Spleen (tissue), 11 donors: ENCODE results near the gene NUDT3. TPM values are rescaled to one million over a fixed set of nuclear protein-coding genes. Genes with fewer than 3 reads are reported as not detected.

Source experiments
- DNase-seq: peaks from one replicate; pipeline ENCODE4 v3.0.0-alpha.2; 2020
- H3K27ac ChIP-seq, 8 donors: fragments of 200-600 bp; sonication (generic) in 7 of 8; 1 replicate in 4 of 8; 2 replicates in 4 of 8; pipeline versions ENCODE4 v1.5.0 to v1.8.0; 2016 to 2021; ENCODE audit warnings: inconsistent platforms in 4 of 8, mild to moderate bottlenecking in 4 of 8, moderate library complexity in 1 of 8
- H3K27me3 ChIP-seq, 7 donors: fragments of 200-600 bp; sonication (generic) in 6 of 7; replicated peaks in 1 of 7; 1 replicate in 4 of 7; 2 replicates in 3 of 7; pipeline versions ENCODE4 v1.5.0 to v1.8.0; 2016 to 2021; ENCODE audit warnings: inconsistent platforms in 3 of 7, mild to moderate bottlenecking in 1 of 7
- H3K36me3 ChIP-seq, 6 donors: fragments of 200-600 bp; sonication (generic) in 5 of 6; 1 replicate in 4 of 6; 2 replicates in 2 of 6; pipeline versions ENCODE4 v1.5.0 to v1.8.0; 2016 to 2021; ENCODE audit warnings: inconsistent platforms in 2 of 6
- H3K4me1 ChIP-seq, 6 donors: fragments of 200-600 bp; sonication (generic) in 5 of 6; 1 replicate in 3 of 6; 2 replicates in 3 of 6; pipeline versions ENCODE4 v1.5.0 to v1.8.0; 2016 to 2021; ENCODE audit warnings: inconsistent platforms in 3 of 6
- H3K4me3 ChIP-seq, 8 donors: fragments of 200-600 bp; sonication (generic) in 7 of 8; 1 replicate in 4 of 8; 2 replicates in 4 of 8; pipeline versions ENCODE4 v1.5.0 to v1.8.0; 2016 to 2021; ENCODE audit warnings: inconsistent platforms in 4 of 8, mild to moderate bottlenecking in 4 of 8, moderate library complexity in 2 of 8
- H3K9me3 ChIP-seq, 8 donors: fragments of 200-600 bp; sonication (generic) in 7 of 8; 1 replicate in 4 of 8; 2 replicates in 4 of 8; pipeline versions ENCODE4 v1.5.0 to v1.8.0; 2016 to 2021; ENCODE audit warnings: inconsistent platforms in 4 of 8
- CTCF ChIP-seq, 11 experiments: fragments of 200-600 bp in 7 of 11; fragments of 450-650 bp in 4 of 11; sonication (generic) in 4 of 11; IDR thresholded peaks in 8 of 11; conservative IDR thresholded peaks in 3 of 11; 1 replicate in 7 of 11; 2 replicates in 4 of 11; pipeline versions ENCODE4 v1.4.0 to v1.8.0; 2016 to 2021; ENCODE audit warnings: antibody characterized with exemption in 11 of 11, inconsistent platforms in 4 of 11, mild to moderate bottlenecking in 1 of 11
- POLR2A ChIP-seq, 3 donors: fragments of 450-650 bp; IDR thresholded peaks; one replicate each; pipeline ENCODE4 v1.5.1; 2017; ENCODE audit warnings: antibody characterized with exemption in 3 of 3, mild to moderate bottlenecking in 1 of 3
- POLR2AphosphoS5 ChIP-seq, 3 donors: sonication (generic); formaldehyde crosslinking; IDR thresholded peaks; one replicate each; pipeline ENCODE4 v1.5.1; 2017; ENCODE audit warnings: antibody characterized with exemption in 3 of 3
- WGBS, 5 donors: extraction: QIAGEN DNeasy Blood & Tissue Kit in 3 of 5; methylation state at CpG; one replicate each; pipeline versions ENCODE4 v1.1.5 to v1.1.7; 2013 to 2018; 5-methylcytosine and 5-hydroxymethylcytosine counted together
- intact Hi-C: fragments of 100-400 bp; cut with DNase I; formaldehyde crosslinking; loops from one replicate; pipeline ENCODE4 v1.15.0; 2023; ENCODE audit warnings: low total_unique reads
- polyA plus RNA-seq, 3 donors: library from polyadenylated mRNA; stranded (reverse); fragments of 200-250 nt; gene quantifications; one replicate each; pipeline ENCODE4 v1.2.1, GENCODE V29; 2013
- total RNA-seq, 7 donors: library from RNA; depleted of rRNA in 3 of 7; stranded (reverse); fragments of >200 nt in 3 of 7; fragmentation: NEBNext Ultra II Directional in 4 of 7; extraction: Animal tissue kit (Norgen Biotek cat#: 25700) in 4 of 7; gene quantifications; one replicate each; pipeline versions ENCODE4 v1.1.0 to v1.2.1, GENCODE V29; 2016 to 2021
- donor health status: healthy with polysubstance abuse.
- donor health status: DM: no; HTN: no; CAD: no; lungs with moderate emphysema.
- donor health status: DM: no; HTN: no; CAD: no.
- donor health status: Bipolar disorder and iron deficiency.
- donor health status: healthy.
- donor health status: DM: no; HTN: no; CAD: no.
- donor health status: DM: yes; HTN: yes; CAD: no.

The NUDT3 gene
- total and polyA plus RNA-seq, 10 donors, result 9.2 to 54.2 (median 37.8) TPM

- Histone ChIP-seq H3K36me3 (peaks cover 0 to 20% (median 7%) of the 10 kb centered on the region in 6 donors), H3K4me3 (no peak overlapping the region), H3K4me1 (peaks cover 10 to 83% (median 41%) of the 10 kb centered on the region in 6 donors), H3K9me3 (no peaks in the 10 kb centered on the region), H3K27me3 (no peaks in the 10 kb centered on the region), H3K27ac (no peak overlapping the region)
- intact Hi-C loops, result no loop called here
- 67 to 80% (median 70%) methylated on average over 3 of the region's 3 CpGs for WGBS, 5 donors
- DNase-seq, result no peak
- TF ChIP-seq CTCF (IDR thresholded peaks at IDR 0.05 in 8 of 11, conservative IDR thresholded peaks at IDR 0.05 in 3 of 11), result no peak
- no peak for TF ChIP-seq POLR2AphosphoS5 (IDR thresholded peaks at IDR 0.05)
These were observed 52.5 kb downstream of the NUDT3 start for GRCh38 chr6:34339971-34340370.

- intact Hi-C loops, result no loop called here
- DNase-seq, result no peak
- Histone ChIP-seq H3K4me3 (no peak overlapping the region), H3K9me3 (no peaks in the 10 kb centered on the region), H3K4me1 (peaks cover 10 to 83% (median 36%) of the 10 kb centered on the region in 6 donors), H3K36me3 (peaks cover 0 to 20% (median 7%) of the 10 kb centered on the region in 6 donors), H3K27me3 (no peaks in the 10 kb centered on the region), H3K27ac (peak overlapping the region in 2 of 8 donors; percentile 20 to 32)
- TF ChIP-seq POLR2AphosphoS5 (IDR thresholded peaks at IDR 0.05) (no peak), CTCF (IDR thresholded peaks at IDR 0.05 in 8 of 11, conservative IDR thresholded peaks at IDR 0.05 in 3 of 11) (no peak), POLR2A (IDR thresholded peaks at IDR 0.05) (no peak)
- WGBS, 5 donors, result 55 to 79% (median 63%) methylated on average over 1 of the region's 1 CpG
These were observed 53.0 kb downstream of the NUDT3 start for GRCh38 chr6:34339432-34339831.

GRCh38 chr6:34338811-34339210 lies 53.7 kb downstream of the NUDT3 start:
- TF ChIP-seq POLR2A (IDR thresholded peaks at IDR 0.05), result no peak
- TF ChIP-seq POLR2AphosphoS5 (IDR thresholded peaks at IDR 0.05), result no peak
- no peak for TF ChIP-seq CTCF (IDR thresholded peaks at IDR 0.05 in 8 of 11, conservative IDR thresholded peaks at IDR 0.05 in 3 of 11)
- H3K4me3 ChIP-seq, result no peak overlapping the region
- peaks cover 0 to 20% (median 7%) of the 10 kb centered on the region in 6 donors for H3K36me3 ChIP-seq
- 73 to 93% (median 87%) methylated on average over 1 of the region's 1 CpG for WGBS, 5 donors
- peaks cover 10 to 83% (median 34%) of the 10 kb centered on the region in 6 donors for H3K4me1 ChIP-seq
- no peaks in the 10 kb centered on the region for H3K27me3 ChIP-seq
- H3K27ac ChIP-seq, result peak overlapping the region in 2 of 8 donors; percentile 20 to 32
- intact Hi-C loops, result no loop called here
- H3K9me3 ChIP-seq, result no peaks in the 10 kb centered on the region
- no peak for DNase-seq

GRCh38 chr6:34338377-34338776 lies 54.1 kb downstream of the NUDT3 start:
- peaks cover 10 to 83% (median 36%) of the 10 kb centered on the region in 6 donors for H3K4me1 ChIP-seq
- H3K27ac ChIP-seq, result peak overlapping the region in 2 of 8 donors; percentile 20 to 32
- TF ChIP-seq POLR2AphosphoS5 (IDR thresholded peaks at IDR 0.05), result no peak
- no peak for TF ChIP-seq CTCF (IDR thresholded peaks at IDR 0.05 in 8 of 11, conservative IDR thresholded peaks at IDR 0.05 in 3 of 11)
- TF ChIP-seq POLR2A (IDR thresholded peaks at IDR 0.05), result no peak
- H3K4me3 ChIP-seq, result no peak overlapping the region
- H3K27me3 ChIP-seq, result no peaks in the 10 kb centered on the region
- no peaks in the 10 kb centered on the region for H3K9me3 ChIP-seq
- intact Hi-C loops, result no loop called here
- DNase-seq, result no peak
- 63 to 96% (median 92%) methylated on average over 3 of the region's 3 CpGs for WGBS, 5 donors
- H3K36me3 ChIP-seq, result peaks cover 0 to 20% (median 7%) of the 10 kb centered on the region in 6 donors
